Endothelial cell of umbilical vein (primary cell): ENCODE results near the gene PCDHGA10.

Experiments
- CTCF ChIP-seq, 2 donors: IDR thresholded peaks; 1 replicate in 1 of 2; 2 replicates in 1 of 2; pipeline ENCODE4 v1.5.1; 2011; ENCODE audit warnings: low read length in 2 of 2, mild to moderate bottlenecking in 2 of 2, moderate library complexity in 2 of 2, control low read depth in 1 of 2, inconsistent platforms in 1 of 2, low read depth in 1 of 2; ENCODE audit not compliant: insufficient read depth in 1 of 2; ENCODE audit errors: extremely low read depth in 1 of 2
- EZH2 ChIP-seq: IDR thresholded peaks from 2 replicates; pipeline ENCODE4 v1.6.1; 2012; ENCODE audit warnings: borderline replicate concordance, low read depth, mild to moderate bottlenecking, moderate library complexity, low read length, inconsistent platforms; ENCODE audit not compliant: severe bottlenecking
- JUN ChIP-seq: IDR thresholded peaks from 2 replicates; pipeline ENCODE4 v1.6.1; 2011; ENCODE audit warnings: borderline replicate concordance, low read depth; ENCODE audit not compliant: insufficient read length, insufficient read depth
- MAX ChIP-seq: IDR thresholded peaks from 2 replicates; pipeline ENCODE4 v1.6.1; 2011; ENCODE audit not compliant: insufficient read depth, insufficient read length
- POLR2A ChIP-seq: IDR thresholded peaks from 2 replicates; pipeline ENCODE4 v1.6.1; 2012; ENCODE audit warnings: low read depth, mild to moderate bottlenecking, control low read depth, low read length
- POLR2AphosphoS5 ChIP-seq: IDR thresholded peaks from 2 replicates; pipeline ENCODE4 v1.6.1; 2012; ENCODE audit warnings: low read depth, mild to moderate bottlenecking, control low read depth, low read length, moderate library complexity; ENCODE audit not compliant: insufficient read depth

GRCh38 chr5:141440341-141440740 lies 27.6 kb downstream of the PCDHGA10 start:
- TF ChIP-seq POLR2A (no peak), CTCF (IDR thresholded peaks at IDR 0.05; ENCODE audit: extremely low read depth in 1 of 2, insufficient read depth in 1 of 2, low read depth in 1 of 2, low read length in 2 of 2) (no peak), POLR2AphosphoS5 (no peak), JUN (no peak), EZH2 (no peak), MAX (no peak)
